A549 treated with CORT108297 at 1 μM for 4 hours (cell line): Measurements from ENCODE around the gene ABHD15. TPM values are rescaled to one million over a fixed set of nuclear protein-coding genes. Genes with fewer than 3 reads are reported as not detected.

ENCODE experiments used
- total RNA-seq: library from RNA; stranded (reverse); fragments of 200-300 nt; extraction: Qiagen RNA extraction; gene quantifications from 5 replicates; pipeline ENCODE4 v1.2.3, GENCODE V29; 2022

Gene ABHD15, protein sequence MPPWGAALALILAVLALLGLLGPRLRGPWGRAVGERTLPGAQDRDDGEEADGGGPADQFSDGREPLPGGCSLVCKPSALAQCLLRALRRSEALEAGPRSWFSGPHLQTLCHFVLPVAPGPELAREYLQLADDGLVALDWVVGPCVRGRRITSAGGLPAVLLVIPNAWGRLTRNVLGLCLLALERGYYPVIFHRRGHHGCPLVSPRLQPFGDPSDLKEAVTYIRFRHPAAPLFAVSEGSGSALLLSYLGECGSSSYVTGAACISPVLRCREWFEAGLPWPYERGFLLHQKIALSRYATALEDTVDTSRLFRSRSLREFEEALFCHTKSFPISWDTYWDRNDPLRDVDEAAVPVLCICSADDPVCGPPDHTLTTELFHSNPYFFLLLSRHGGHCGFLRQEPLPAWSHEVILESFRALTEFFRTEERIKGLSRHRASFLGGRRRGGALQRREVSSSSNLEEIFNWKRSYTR
- 21.1 to 27.4 TPM (median 25.1 TPM) in 5 replicates for total RNA-seq

DNA sequence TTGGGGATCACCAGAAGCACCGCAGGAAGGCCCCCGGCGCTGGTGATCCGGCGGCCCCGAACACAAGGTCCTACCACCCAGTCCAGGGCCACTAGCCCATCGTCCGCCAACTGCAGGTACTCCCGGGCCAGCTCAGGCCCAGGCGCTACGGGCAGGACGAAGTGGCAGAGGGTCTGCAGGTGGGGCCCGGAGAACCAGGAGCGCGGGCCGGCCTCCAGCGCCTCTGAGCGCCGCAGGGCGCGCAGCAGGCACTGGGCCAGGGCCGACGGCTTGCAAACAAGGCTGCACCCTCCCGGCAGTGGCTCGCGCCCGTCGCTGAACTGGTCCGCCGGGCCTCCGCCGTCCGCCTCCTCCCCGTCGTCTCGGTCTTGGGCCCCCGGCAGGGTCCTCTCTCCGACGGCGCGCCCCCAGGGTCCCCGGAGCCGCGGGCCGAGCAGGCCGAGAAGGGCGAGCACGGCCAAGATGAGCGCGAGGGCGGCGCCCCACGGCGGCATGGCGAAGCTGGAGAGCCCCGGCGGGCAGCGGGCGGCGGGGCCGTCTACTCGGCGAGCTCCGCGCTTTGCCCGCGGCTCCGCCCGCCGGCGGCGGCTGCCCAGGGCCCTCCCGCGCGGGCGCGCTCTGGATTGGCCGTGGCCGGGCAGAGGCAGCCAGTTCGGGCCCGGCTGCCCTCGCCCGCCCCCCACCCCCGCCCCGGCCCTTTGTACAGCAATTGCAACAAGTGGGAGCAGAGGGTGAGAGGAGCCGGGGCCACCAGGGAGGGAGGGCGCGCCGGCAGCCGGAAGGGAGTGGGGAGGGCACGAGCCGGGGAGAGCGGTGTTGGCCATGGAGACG, at the start of gene ABHD15:
Gene ABHD15, minus strand, starts transcription at position 565 of the 831 bp plus-strand sequence. Its CDS starts 71 bp downstream, at position 494.

DNA sequence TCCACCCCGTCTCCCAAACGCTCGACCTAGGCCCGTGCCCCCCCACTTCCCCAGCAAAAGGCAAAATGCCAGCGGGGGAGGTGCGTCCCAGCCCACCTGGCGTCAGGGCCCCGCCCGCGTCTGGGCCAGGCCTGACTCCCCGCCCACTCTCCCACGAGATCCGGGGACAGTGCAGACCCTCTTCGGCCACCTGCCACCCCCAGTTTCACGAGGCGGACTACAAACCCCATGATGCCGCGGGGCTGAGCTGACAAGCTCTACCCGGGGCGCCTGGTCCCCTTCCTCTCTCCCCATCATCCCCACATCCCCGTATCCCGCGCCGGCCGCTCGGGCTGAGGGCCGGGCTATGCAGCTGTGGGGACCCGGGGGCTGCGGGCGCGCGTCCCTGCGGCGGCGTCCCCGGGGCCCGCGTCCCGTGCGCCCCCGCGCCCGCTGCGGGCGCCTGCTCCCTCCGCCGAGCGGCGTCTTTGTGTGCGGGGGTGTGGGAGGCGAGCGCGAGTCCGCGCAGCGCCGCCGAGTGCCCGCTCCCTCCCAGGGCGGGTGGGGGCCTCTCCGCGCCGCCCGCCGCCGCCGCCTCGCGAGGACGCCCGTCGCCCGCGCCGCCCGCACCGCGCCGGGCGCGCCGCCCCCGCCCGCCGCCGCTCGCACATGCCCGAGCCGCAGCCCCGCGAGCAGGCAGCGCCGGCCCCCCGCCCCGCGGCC, 26.2 kb upstream of the ABHD15 start, which contains the start of gene ANKRD13B:
Gene ANKRD13B, plus strand, starts transcription at position 283 of the 702 bp plus-strand sequence. CDS start 490 bp downstream, outside the sequence.

DNA sequence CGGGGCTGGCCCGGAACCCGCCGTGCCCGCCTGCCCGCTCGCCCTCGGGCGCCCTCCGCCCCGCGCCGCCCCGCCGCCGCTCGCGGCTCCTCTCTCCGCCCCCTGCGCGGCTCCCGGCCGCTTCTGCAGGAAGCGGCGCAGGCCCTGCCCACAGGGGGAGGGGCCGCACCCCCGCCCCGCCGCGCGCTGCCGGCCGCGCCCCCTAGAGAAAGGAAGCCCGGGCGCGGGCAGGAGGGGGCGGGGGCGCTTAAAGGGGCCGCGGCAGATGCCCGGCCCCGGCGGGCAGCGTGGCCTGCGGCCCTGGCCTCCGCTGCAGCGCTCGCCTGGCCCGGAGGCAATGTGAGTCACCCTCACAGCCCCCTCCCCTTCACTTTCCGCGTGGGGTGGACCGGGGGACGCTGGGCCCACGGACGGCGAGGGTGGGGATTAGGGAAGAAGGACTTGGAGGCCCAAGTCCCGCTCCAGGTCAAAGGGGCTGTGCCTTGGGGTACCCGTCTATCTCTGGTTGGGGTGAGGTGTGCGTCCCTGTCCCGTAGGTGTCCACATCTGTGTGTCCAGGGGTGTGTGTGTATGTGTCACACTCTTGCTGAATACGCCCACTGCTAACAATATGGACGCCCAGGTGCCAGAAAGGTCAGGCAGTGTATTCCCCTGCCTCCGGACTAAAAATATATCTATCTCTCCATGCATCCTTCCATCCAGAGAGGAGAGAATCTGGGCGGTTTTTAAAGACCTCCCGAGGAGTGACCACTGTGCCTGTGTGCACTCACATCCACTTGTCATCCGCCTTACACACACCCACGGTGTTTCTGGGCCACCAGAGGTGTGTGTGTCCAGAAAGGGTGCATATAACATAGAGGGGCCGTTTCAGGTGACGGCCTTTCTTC, 22.9 kb upstream of the ABHD15 start, which contains the start of gene GIT1:
Gene GIT1, minus strand, starts transcription at position 125 of the 887 bp plus-strand sequence. CDS start 270 bp downstream, outside the sequence.

DNA sequence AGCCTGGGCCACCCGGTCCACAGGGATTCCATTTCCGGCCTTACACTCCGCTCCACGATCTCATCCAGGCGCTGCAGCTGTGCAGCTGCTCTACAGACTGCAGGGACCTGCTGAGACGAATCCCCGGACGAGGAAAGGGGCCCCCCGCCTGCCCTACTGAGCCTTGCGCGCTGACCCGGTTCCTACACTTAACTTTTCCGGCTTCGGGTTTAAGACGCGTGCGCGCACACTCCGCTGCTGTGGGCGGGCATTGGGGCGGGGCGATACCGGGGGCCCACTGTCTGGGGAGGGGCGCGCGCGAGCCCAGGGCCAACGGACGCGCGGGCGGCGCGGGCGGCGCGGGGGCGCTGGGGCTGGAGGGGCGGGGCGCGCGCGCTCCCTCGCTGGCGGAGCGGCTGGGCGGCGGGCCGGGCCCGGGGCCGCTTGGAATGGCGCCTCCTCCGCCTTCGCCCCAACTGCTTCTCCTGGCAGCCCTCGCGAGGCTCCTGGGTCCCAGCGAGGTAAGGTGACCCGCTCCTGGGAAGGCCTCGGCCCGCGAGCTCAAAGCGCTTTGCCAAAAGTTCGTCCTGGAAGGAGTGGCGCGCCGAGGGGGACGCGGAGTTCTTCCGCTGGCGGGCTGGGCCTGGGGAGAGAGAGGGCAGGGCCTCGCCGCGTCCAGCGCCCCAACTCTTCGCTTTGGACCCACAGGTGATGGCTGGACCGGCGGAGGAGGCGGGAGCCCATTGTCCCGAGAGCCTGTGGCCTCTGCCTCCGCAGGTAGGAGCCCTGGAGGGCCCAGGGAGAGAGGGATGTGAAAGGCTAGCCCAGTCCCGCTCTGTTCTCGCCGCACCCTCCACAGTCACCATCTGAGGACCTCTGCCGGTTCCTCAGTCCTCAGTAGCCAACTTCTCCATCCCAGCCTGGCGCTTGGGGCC, 1.8 kb upstream of the ABHD15 start, which contains the start of gene TP53I13:
Gene TP53I13, plus strand, starts transcription at position 371 of the 914 bp plus-strand sequence. Its CDS starts 58 bp downstream, at position 429.

Other genes starting within 250 kb of the ABHD15 start
- gene TAOK1, start 176.7 kb downstream of the ABHD15 start, total RNA-seq: 15.2 to 27.7 TPM (median 22.4 TPM) in 5 replicates
- gene TP53I13, start 1.7 kb upstream of the ABHD15 start, total RNA-seq: 58.7 to 109 TPM (median 99.5 TPM) in 5 replicates
- 59.8 to 78.2 TPM (median 75.1 TPM) in 5 replicates for gene GIT1, start 22.6 kb upstream of the ABHD15 start, total RNA-seq
- 18.7 to 29.7 TPM (median 27.7 TPM) in 5 replicates for gene ANKRD13B, start 26.1 kb upstream of the ABHD15 start, total RNA-seq
- 5.7 to 9.6 TPM (median 7.1 TPM) in 5 replicates for gene CORO6, start 55.9 kb upstream of the ABHD15 start, total RNA-seq